Cardiac muscle cell (in vitro differentiated cells and primary cell): ENCODE results near the gene DIAPH2. TPM values are rescaled to one million over a fixed set of nuclear protein-coding genes. Genes with fewer than 3 reads are reported as not detected.

ENCODE experiments used
- DNase-seq, 2 donors: peaks; one replicate each; pipeline versions ENCODE4 v3.0.0 to v3.0.0-alpha.2; 2010 to 2017; ENCODE audit warnings: low read depth in 1 of 2, low spot score in 1 of 2
- H3K27ac ChIP-seq: fragments of 200-600 bp; sonication (generic); 2 replicates; pipeline ENCODE4 v1.5.1; 2016
- H3K27me3 ChIP-seq: fragments of 200-600 bp; sonication (generic); 2 replicates; pipeline ENCODE4 v1.6.0; 2016; ENCODE audit warnings: control low read depth
- H3K36me3 ChIP-seq: fragments of 200-600 bp; sonication (generic); 2 replicates; pipeline ENCODE4 v1.5.1; 2016; ENCODE audit warnings: control low read depth
- H3K4me1 ChIP-seq: fragments of 200-600 bp; sonication (generic); 2 replicates; pipeline ENCODE4 v1.8.1; 2017; ENCODE audit warnings: low read depth, mild to moderate bottlenecking, mixed run types
- H3K4me3 ChIP-seq: fragments of 200-600 bp; sonication (generic); 2 replicates; pipeline ENCODE4 v1.5.1; 2016; ENCODE audit warnings: mild to moderate bottlenecking
- H3K9me3 ChIP-seq: fragments of 200-600 bp; sonication (generic); 2 replicates; pipeline ENCODE4 v1.5.1; 2017; ENCODE audit warnings: low read depth, mild to moderate bottlenecking, control low read depth
- polyA plus RNA-seq: library from polyadenylated mRNA; unstranded; fragments of >200 nt; fragmentation: Nextera tagmentation; extraction: Ambion mirVana; gene quantifications from 2 replicates; pipeline ENCODE4 v1.2.1, GENCODE V29; 2016
- total RNA-seq: library from RNA; depleted of rRNA; stranded (reverse); fragments of >200 nt; gene quantifications from 2 replicates; pipeline ENCODE4 v1.2.3, GENCODE V29; 2016
- TF ChIP-seq, protein P1 (sequence below): IDR thresholded peaks from 2 replicates; pipeline ENCODE4 v1.5.1; 2012; ENCODE audit warnings: low read depth, mild to moderate bottlenecking, low read length

The DIAPH2 gene
- total and polyA plus RNA-seq, 2 experiments from 2014 or later: 9.1 to 18.4 TPM

DNA sequence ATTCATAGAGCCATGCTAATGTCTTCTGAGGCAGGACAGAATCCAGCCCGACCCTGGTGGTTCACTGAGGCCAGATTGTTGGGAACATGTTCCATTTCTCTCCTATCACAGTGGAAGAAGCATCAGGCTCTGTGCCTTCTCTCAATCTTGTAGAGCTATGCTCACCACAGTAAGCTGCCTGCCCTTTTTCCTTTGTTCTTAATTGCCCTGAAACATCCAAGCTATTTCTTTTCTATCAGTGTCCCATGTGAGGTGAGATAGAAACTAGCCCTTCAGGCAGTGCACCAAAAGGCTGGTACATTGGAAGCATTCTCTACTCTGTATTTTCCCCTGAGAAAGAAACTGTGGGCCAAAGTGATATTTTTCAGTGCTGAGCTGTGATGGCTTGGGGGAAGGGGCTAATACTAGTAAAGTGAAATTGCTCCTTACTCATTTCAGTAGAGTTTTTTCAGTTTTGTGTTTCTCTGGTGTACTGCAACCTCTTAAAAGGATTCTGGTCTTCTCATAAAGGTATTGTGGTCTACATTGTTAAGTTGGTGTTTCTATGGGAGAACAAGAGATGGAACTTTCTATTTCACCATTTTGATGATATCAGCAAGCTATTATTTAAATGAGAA lies 810.2 kb downstream of the DIAPH2 start:
- Histone ChIP-seq H3K27ac (no peak overlapping the region), H3K9me3 (no peaks in the 10 kb centered on the region), H3K4me1 (no peaks in the 10 kb centered on the region), H3K36me3 (no peaks in the 10 kb centered on the region), H3K27me3 (no peaks in the 10 kb centered on the region), H3K4me3 (no peak overlapping the region)
- TF ChIP-seq, protein P1, sequence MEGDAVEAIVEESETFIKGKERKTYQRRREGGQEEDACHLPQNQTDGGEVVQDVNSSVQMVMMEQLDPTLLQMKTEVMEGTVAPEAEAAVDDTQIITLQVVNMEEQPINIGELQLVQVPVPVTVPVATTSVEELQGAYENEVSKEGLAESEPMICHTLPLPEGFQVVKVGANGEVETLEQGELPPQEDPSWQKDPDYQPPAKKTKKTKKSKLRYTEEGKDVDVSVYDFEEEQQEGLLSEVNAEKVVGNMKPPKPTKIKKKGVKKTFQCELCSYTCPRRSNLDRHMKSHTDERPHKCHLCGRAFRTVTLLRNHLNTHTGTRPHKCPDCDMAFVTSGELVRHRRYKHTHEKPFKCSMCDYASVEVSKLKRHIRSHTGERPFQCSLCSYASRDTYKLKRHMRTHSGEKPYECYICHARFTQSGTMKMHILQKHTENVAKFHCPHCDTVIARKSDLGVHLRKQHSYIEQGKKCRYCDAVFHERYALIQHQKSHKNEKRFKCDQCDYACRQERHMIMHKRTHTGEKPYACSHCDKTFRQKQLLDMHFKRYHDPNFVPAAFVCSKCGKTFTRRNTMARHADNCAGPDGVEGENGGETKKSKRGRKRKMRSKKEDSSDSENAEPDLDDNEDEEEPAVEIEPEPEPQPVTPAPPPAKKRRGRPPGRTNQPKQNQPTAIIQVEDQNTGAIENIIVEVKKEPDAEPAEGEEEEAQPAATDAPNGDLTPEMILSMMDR: no peak
- DNase-seq: no peak

DNA sequence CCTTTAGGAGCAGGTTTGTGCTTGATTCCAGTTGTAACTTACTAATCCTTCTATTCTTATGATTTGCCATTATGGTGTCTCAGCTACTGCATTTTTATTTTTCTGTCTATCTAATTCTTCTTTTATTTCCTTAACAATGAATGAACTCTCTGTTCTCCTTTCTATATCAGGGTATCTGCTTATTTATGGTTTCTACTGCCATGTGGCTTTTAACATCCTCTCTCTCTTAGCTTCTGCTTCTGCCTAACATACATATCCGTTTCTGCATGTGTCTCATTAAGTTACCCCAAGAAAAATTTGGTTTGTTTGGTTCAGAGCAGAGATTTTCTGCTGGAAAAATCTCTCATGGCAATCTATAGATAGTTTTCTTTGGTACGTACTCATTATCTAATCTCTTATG lies 813.5 kb downstream of the DIAPH2 start:
- DNase-seq: no peak
- TF ChIP-seq, protein P1: no peak
- Histone ChIP-seq H3K27ac (no peak overlapping the region), H3K27me3 (no peaks in the 10 kb centered on the region), H3K4me3 (no peak overlapping the region), H3K4me1 (no peaks in the 10 kb centered on the region), H3K9me3 (no peaks in the 10 kb centered on the region), H3K36me3 (no peaks in the 10 kb centered on the region)

DNA sequence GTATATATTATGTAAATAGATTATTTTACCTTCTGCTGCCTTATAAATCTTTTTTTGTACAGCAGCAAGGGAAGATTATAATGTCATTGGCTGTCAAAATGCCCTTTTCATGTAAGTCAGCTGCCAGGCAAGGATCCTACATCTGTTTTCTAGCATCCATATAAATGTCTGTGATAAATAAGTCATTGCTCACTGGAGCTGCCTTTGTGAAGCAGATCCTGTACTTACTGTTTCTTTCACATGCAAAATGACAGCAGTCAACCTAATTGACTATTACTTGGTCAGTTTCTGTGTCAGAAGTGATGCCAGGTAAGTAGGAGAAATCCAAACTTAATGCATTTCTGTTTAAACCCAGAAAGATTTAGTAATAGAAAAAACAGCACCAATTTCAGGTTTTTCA lies 819.8 kb downstream of the DIAPH2 start:
- H3K9me3 ChIP-seq: no peaks in the 10 kb centered on the region
- no peaks in the 10 kb centered on the region for H3K36me3 ChIP-seq
- H3K27me3 ChIP-seq: no peaks in the 10 kb centered on the region
- TF ChIP-seq, protein P1: no peak
- H3K4me1 ChIP-seq: no peaks in the 10 kb centered on the region
- no peak overlapping the region for H3K4me3 ChIP-seq
- no peak overlapping the region for H3K27ac ChIP-seq
- DNase-seq: no peak

DNA sequence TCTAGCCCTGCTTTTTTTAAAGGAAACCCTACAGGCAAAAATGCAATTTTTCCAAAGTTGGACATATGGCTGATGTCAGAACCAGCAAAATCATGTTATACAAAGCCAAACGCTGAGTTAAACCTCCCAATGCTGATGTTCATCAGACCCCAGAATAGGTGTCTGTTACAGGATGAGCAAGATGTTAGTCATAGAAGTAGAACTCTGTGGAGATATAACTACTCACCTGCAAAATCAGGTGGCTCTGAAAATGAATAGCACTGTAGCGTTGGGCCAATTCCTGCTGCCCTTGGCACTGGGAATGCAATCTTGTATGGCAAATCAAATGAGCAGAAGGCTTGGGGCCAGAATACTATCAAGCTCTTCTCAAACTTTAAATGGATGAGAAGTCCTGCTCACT lies 833.1 kb downstream of the DIAPH2 start:
- Histone ChIP-seq H3K27me3 (no peaks in the 10 kb centered on the region), H3K4me1 (no peaks in the 10 kb centered on the region), H3K9me3 (no peaks in the 10 kb centered on the region), H3K27ac (no peak overlapping the region), H3K4me3 (no peak overlapping the region), H3K36me3 (no peaks in the 10 kb centered on the region)
- TF ChIP-seq, protein P1: no peak
- DNase-seq: no peak

DNA sequence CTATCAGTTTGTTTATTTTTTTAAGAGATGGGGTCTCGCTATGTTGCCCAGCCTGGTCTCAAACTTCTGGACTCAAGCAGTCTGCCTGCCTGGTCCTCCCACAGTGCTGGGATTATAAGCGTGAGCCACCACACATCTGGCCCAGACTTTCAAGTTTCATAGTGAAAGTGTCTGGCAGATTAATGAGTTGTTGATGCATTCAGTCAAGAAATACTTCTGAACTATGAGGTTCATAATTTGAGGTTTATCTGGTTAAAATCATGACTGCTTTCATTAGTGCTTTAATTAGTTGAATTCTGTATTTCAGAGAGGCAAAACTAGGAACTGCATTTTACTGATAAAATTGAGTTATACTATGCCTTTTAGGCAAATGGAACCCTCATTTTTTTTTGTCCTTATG lies 837.7 kb downstream of the DIAPH2 start:
- no peak overlapping the region for H3K27ac ChIP-seq
- no peak overlapping the region for H3K4me3 ChIP-seq
- no peaks in the 10 kb centered on the region for H3K4me1 ChIP-seq
- TF ChIP-seq, protein P1: no peak
- H3K9me3 ChIP-seq: no peaks in the 10 kb centered on the region
- DNase-seq: no peak
- H3K36me3 ChIP-seq: no peaks in the 10 kb centered on the region
- no peaks in the 10 kb centered on the region for H3K27me3 ChIP-seq
